Hepatocyte (in vitro differentiated cells): Measurements from ENCODE around the gene RSPRY1. TPM values are rescaled to one million over a fixed set of nuclear protein-coding genes. Genes with fewer than 3 reads are reported as not detected.
A peak's percentile ranks its signal among the peaks of the same experiment; 100 is the strongest.

ENCODE experiments used
- DNase-seq: peaks from one replicate; pipeline ENCODE4 v3.0.0-alpha.2; 2016; ENCODE audit warnings: low spot score
- H2AFZ ChIP-seq: fragments of 200-600 bp; sonication (generic); 2 replicates; pipeline ENCODE4 v1.6.0; 2016; ENCODE audit warnings: antibody characterized with exemption, mild to moderate bottlenecking
- H3K27ac ChIP-seq: fragments of 200-600 bp; sonication (generic); 2 replicates; pipeline ENCODE4 v1.5.1; 2016; ENCODE audit warnings: mild to moderate bottlenecking
- H3K27me3 ChIP-seq: fragments of 200-600 bp; sonication (generic); 2 replicates; pipeline ENCODE4 v1.6.1; 2016
- H3K36me3 ChIP-seq: fragments of 200-600 bp; sonication (generic); replicated peaks from 2 replicates; pipeline ENCODE4 v1.5.1; 2016; ENCODE audit warnings: low read depth; ENCODE audit not compliant: insufficient read depth
- H3K4me1 ChIP-seq: fragments of 200-600 bp; sonication (generic); 2 replicates; pipeline ENCODE4 v1.5.1; 2016; ENCODE audit warnings: mild to moderate bottlenecking, moderate library complexity; ENCODE audit not compliant: insufficient read depth
- H3K4me2 ChIP-seq: fragments of 200-600 bp; sonication (generic); 2 replicates; pipeline ENCODE4 v1.6.0; 2016
- H3K4me3 ChIP-seq: fragments of 200-600 bp; sonication (generic); 2 replicates; pipeline ENCODE4 v1.5.1; 2016; ENCODE audit warnings: mild to moderate bottlenecking
- H3K79me2 ChIP-seq: fragments of 200-600 bp; sonication (generic); 2 replicates; pipeline ENCODE4 v1.6.0; 2017; ENCODE audit warnings: mild to moderate bottlenecking
- H3K9me2 ChIP-seq: fragments of 200-600 bp; sonication (generic); replicated peaks from 2 replicates; pipeline ENCODE4 v1.6.0; 2017; ENCODE audit warnings: mild to moderate bottlenecking; ENCODE audit not compliant: insufficient read depth
- H3K9me3 ChIP-seq: fragments of 200-600 bp; sonication (generic); 2 replicates; pipeline ENCODE4 v1.5.1; 2016; ENCODE audit warnings: low read depth, mild to moderate bottlenecking
- H4K20me1 ChIP-seq: fragments of 200-600 bp; sonication (generic); 2 replicates; pipeline ENCODE4 v1.6.0; 2016; ENCODE audit warnings: mild to moderate bottlenecking; ENCODE audit not compliant: insufficient read depth, poor library complexity, severe bottlenecking
- CTCF ChIP-seq: fragments of 200-600 bp; sonication (generic); IDR thresholded peaks from 2 replicates; pipeline ENCODE4 v1.5.1; 2016; ENCODE audit warnings: antibody characterized with exemption, mild to moderate bottlenecking; ENCODE audit not compliant: poor library complexity
- EZH2 ChIP-seq: fragments of 200-600 bp; sonication (generic); IDR thresholded peaks from 2 replicates; pipeline ENCODE4 v1.6.1; 2016; ENCODE audit warnings: antibody characterized with exemption, mild to moderate bottlenecking, borderline replicate concordance
- EZH2phosphoT487 ChIP-seq: fragments of 200-600 bp; sonication (generic); IDR thresholded peaks from one replicate; pipeline ENCODE4 v1.6.1; 2018; ENCODE audit warnings: antibody characterized with exemption, mild to moderate bottlenecking, low read depth, moderate library complexity; ENCODE audit not compliant: unreplicated experiment, severe bottlenecking
- WGBS: methylation state at CpG from one replicate; pipeline ENCODE4 v1.1.6; 2016; ENCODE audit warnings: low lambda C conversion rate; ENCODE audit errors: missing lambda C conversion rate; 5-methylcytosine and 5-hydroxymethylcytosine counted together
- polyA plus RNA-seq: library from polyadenylated mRNA; unstranded; fragments of >200 nt; fragmentation: Nextera tagmentation; extraction: Ambion mirVana; gene quantifications from 2 replicates; pipeline ENCODE4 v1.2.1, GENCODE V29; 2016
- total RNA-seq: library from RNA; depleted of rRNA; stranded (reverse); fragments of >200 nt; gene quantifications from 2 replicates; pipeline ENCODE4 v1.2.3, GENCODE V29; 2014

Gene RSPRY1
- total and polyA plus RNA-seq, 2 experiments from 2014 or later, result 42.3 to 57.5 TPM

DNA sequence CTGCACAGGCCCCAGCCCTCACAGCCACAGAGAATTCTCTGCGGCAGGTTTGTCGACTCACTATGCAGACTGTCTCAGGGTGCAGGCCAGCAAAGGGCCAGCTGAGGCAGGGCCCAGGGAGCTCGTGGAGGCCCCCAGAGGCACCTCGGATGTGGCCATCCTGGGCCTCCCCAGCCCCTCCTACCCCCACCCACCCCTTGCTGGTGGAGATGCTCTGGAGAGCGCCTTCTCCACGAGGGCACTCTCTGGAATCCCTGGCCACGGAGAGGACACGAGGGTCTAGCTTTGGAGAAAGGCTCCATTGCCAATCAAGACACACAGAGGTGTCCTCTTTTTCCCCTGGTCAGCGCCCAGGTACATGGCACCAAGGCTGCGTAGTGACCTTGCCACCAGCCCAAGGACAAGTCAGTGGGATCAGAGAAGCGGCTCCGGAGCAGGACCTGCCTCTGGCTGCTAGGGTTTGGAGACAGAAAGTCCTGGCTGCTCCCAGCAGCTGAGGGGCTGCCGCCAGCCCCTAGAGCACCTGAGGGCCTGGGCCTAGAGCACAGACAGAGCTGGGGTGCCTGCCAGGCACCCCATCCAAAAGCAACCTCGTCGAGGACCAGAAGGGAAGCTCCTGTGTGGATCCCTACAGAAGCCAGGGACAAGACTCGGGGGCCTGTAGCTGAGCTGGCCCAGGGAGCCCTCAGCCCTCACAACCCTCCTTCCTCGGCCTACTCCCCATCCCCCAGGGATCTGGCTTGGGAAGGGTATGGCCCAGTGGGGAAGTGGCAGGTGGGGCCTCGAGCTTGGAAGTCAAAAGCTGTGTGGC lies 77.6 kb downstream of the RSPRY1 start:
- Histone ChIP-seq H3K9me3 (no peaks in the 10 kb centered on the region), H3K4me3 (no peak overlapping the region), H2AFZ (no peak overlapping the region), H3K9me2 (no peaks in the 10 kb centered on the region), H3K79me2 (peaks cover 28% of the 10 kb centered on the region), H3K27me3 (no peaks in the 10 kb centered on the region), H3K36me3 (no peaks in the 10 kb centered on the region), H3K4me1 (peaks cover 37% of the 10 kb centered on the region), H3K27ac (peak overlapping the region; percentile 99), H3K4me2 (no peak overlapping the region), H4K20me1 (no peaks in the 10 kb centered on the region)
- 95% methylated on average over 16 of the region's 18 CpGs for WGBS
- TF ChIP-seq EZH2, result no peak
- no peak for TF ChIP-seq EZH2phosphoT487
- TF ChIP-seq CTCF, result no peak
- DNase-seq, result no peak

DNA sequence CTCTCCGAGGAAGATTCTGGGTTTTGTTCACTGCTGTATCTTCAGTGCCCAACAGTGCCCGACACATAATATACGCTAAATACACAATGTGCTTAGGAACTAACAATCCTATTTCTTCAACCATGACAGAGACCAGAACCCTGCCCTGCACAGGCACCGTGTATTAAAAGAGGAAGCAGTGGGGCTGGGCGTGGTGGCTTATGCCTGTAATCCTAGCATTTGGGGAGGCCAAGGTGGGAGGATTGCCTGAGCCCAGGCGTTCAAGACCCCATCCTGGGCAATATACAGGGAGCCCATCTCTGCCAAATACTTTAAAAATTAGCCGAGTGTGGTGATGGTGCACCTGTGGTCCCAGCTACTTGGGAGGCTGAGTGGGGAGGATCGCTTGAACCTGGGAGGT lies 78.3 kb downstream of the RSPRY1 start:
- Histone ChIP-seq H3K79me2 (peaks cover 28% of the 10 kb centered on the region), H3K4me3 (no peak overlapping the region), H3K27ac (peak overlapping the region; percentile 99), H3K4me1 (peaks cover 43% of the 10 kb centered on the region), H3K36me3 (no peaks in the 10 kb centered on the region), H4K20me1 (no peaks in the 10 kb centered on the region), H3K9me2 (no peaks in the 10 kb centered on the region), H3K27me3 (no peaks in the 10 kb centered on the region), H3K4me2 (no peak overlapping the region), H2AFZ (no peak overlapping the region), H3K9me3 (no peaks in the 10 kb centered on the region)
- TF ChIP-seq EZH2phosphoT487 (no peak), EZH2 (no peak), CTCF (no peak)
- DNase-seq, result no peak
- 83% methylated on average over 8 of the region's 8 CpGs for WGBS

- Histone ChIP-seq H3K9me3 (no peaks in the 10 kb centered on the region), H3K4me1 (peaks cover 48% of the 10 kb centered on the region), H3K9me2 (no peaks in the 10 kb centered on the region), H3K27me3 (no peaks in the 10 kb centered on the region), H2AFZ (no peak overlapping the region), H3K27ac (peak overlapping the region; percentile 99), H3K36me3 (no peaks in the 10 kb centered on the region), H3K79me2 (peaks cover 28% of the 10 kb centered on the region), H4K20me1 (no peaks in the 10 kb centered on the region), H3K4me2 (no peak overlapping the region), H3K4me3 (no peak overlapping the region)
- no peak for DNase-seq
- 88% methylated on average over 11 of the region's 11 CpGs for WGBS
- TF ChIP-seq EZH2phosphoT487 (no peak), CTCF (no peak), EZH2 (no peak)
These were observed 78.8 kb downstream of the RSPRY1 start for GRCh38 chr16:57264950-57265371.
